LoVo (cell line): ENCODE measurements around the gene CNOT3.
"Not testable (repeated sequence)": the region's sequence is repeated elsewhere in the genome, so short reads cannot be mapped to it uniquely, and the experiment has no call there.

ENCODE experiments used
- DNase-seq: peaks from one replicate; pipeline ENCODE4 v3.0.0-alpha.2; 2016; ENCODE audit warnings: low spot score

Gene CNOT3

GRCh38 chr19:54191811-54192453 lies 54.4 kb downstream of the CNOT3 start:
- DNase-seq: no peak

DNA sequence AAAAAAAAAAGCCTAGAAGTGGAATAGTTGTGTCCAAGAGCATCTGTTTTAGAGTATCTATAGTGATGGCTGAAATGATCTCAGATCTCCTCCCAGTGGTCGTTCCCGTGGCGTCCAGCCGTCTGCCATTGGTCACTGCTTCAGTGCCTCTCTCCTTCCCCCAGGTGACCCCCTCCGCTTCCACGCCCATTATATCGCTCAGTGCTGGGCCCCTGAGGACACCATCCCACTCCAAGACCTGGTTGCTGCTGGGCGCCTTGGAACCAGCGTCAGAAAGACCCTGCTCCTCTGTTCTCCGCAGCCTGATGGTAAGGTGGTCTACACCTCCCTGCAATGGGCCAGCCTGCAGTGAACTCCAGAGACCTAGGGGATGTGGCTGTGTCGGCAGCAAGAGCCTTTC lies 55.4 kb downstream of the CNOT3 start:
- DNase-seq: no peak

- DNase-seq: not testable (repeated sequence)
These were observed 56.9 kb downstream of the CNOT3 start for GRCh38 chr19:54194463-54194862.

- no peak for DNase-seq
These were observed 59.0 kb downstream of the CNOT3 start for GRCh38 chr19:54196536-54196935.

GRCh38 chr19:54197121-54197520 lies 59.6 kb downstream of the CNOT3 start:
- DNase-seq: no peak

DNA sequence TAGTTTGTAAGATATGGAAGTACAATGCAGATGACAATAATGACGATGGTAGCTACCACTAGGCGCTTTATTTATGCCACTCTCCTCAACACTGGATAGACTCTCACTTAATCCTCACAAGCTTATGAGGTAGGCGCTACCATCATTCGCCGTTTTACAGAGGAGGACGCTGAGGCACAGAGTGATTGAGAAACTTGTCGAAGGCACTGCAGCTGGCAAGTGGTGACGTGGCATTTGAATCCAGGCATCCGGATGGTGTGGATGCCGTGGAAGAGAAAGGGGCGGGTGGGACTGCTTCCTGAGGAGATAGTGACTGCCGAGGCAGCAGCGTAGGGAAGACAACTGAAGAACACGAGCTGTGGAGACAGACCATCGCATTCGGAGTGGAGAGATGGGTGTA lies 61.8 kb downstream of the CNOT3 start:
- DNase-seq: no peak

DNA sequence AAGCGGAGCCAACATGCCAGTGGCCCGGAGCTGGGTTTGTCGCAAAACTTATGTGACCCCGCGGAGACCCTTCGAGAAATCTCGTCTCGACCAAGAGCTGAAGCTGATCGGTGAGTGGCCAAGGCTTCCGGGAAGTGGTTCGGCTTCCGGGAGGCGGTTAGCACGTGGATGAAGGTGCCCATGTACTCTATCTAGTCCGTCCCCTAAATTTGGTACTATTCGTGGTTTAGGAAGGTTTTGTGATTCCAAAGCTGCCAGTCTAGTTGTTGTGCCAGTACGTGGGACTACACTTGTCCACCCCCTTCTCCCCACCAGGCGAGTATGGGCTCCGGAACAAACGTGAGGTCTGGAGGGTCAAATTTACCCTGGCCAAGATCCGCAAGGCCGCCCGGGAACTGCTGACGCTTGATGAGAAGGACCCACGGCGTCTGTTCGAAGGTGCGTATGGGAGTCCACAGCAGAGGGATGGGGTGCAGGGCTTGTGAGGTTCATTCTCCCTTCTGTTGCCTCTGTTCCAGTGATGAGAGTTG lies 63.7 kb downstream of the CNOT3 start:
- DNase-seq: no peak

DNA sequence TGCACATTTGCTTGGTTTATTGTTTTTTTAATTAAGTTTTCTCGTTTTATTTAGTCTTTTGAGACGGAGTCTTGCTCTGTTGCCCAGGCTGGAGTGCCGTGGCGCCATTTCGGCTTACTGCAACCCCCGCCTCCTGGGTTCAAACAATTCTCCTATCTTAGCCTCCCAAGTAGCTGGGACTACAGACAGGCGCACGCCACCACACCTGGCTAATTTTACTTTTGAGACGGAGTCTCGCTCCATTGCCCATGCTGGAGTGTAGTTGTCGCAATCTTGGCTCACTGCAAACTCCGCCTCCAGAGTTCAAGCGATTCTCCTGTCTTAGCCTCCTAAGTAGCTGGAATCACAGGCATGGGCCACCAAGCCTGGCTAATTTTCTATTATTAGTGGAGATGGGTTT lies 64.4 kb downstream of the CNOT3 start:
- no peak for DNase-seq

GRCh38 chr19:54203151-54203611 lies 65.6 kb downstream of the CNOT3 start:
- no peak for DNase-seq

GRCh38 chr19:54204767-54205468 lies 67.4 kb downstream of the CNOT3 start:
- no peak for DNase-seq
